Daoy (cell line): ENCODE measurements around the gene ADGRB3. TPM values are rescaled to one million over a fixed set of nuclear protein-coding genes. Genes with fewer than 3 reads are reported as not detected.

Experiments
- DNase-seq: peaks from one replicate; pipeline ENCODE4 v3.0.0-alpha.2; 2015; ENCODE audit warnings: low read depth
- total RNA-seq: library from RNA; depleted of rRNA; stranded (reverse); fragments of >200 nt; shearing (Covaris generic); gene quantifications from 2 replicates; pipeline ENCODE4 v1.2.3, GENCODE V29; 2014; rRNA removed

Gene ADGRB3
- total RNA-seq: under 0.01 TPM in 1 of 2 replicates, not detected in the other

DNA sequence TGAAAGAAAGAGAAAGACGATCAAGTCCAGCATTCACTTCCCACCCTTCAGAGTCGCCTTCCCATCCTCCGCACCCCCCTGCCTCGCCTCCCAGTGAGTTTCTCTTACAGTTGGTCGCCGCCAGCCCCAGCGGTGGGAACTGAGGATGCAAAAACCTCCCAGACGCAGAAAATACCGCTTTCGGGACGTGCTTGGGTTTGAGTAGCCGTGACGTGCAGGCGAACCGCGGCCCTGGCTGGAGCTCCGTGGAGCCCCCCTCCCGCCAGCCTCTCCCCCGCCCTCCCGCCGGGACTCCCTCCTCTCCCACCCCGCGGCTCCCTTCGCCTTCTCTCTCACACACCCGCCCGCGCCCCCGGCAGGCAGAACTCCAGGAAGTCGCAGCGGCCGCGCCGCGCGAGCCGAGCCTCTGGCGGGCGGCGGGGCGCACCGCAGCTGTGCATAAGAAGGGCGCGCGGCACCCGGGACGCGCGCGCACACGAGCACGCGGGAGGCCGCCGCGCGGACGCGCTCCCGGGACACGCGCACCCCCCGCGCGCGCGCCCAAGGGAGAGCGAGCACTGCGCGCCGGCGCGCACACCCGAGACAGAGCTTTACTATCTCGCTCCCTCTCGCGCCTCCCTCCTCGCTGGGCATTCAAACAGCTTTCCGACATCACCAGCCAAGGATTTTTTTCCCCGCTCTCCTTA lies at the start of gene ADGRB3:
Gene ADGRB3 (plus strand): TSS at position 557 of the 686 bp plus-strand sequence. CDS start 3,394 bp downstream, outside the sequence.
- DNase-seq: peak; percentile 65

GRCh38 chr6:68593558-68593957 lies 41.5 kb upstream of the ADGRB3 start:
- no peak for DNase-seq

DNA sequence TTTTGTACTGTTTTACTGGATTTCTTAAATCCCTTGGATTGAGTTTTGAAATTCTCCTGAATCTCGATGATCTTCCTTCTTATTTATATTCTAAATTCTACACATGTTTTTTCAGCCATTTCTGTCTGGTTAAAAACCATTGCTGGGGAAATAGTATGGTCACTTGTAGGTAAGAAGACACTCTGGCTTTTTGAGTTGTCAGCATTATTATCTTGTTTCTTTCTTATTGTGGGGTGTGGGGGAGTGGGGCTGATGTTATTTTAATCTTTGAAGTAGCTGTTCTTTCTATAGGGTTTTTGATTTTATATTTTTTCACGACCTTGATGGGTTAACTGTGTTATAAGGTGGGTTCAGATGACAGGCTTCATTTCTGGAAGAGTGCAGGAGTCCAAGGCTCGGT lies 37.4 kb upstream of the ADGRB3 start:
- no peak for DNase-seq

GRCh38 chr6:68615938-68616337 lies 19.1 kb upstream of the ADGRB3 start:
- no peak for DNase-seq

GRCh38 chr6:68625998-68626397 lies 9.1 kb upstream of the ADGRB3 start:
- DNase-seq: no peak

DNA sequence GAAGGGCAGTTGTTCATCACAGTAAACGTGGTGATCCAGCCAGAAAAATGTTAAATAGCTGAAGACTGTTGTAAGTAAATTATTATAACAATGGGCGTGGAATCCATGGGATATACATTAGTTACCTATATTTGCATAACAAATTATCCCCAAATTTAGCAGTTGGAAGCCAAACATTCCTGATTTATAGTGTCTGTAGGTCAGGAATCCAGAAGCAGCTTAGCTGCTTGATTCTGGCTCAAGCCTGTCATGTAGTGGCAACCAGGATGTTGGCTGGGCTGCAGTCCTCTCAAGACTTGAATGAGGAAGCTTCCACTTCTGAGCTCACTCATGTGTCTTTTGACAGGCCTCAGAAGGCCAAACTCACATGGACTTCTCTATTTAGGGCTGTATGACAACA lies 6.9 kb upstream of the ADGRB3 start:
- no peak for DNase-seq

DNA sequence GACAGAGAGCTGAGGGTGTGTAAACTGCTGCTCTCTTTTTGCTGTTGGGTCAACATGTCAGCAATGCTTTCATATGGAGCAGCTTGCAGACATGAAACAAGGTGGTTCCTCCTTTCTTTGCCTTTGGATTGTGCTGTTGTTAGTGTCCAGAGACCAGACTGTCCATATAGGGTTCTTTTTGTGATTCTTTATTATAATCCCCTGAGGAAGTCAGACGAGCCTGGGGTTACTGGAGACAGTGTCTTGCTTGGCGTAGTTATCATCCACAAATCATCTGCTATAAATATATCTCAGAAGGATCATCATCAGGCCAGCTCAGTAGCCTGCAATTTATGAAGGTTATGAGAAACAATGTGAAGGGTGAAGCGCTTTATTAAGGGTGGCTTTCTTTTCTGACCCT lies 2.3 kb upstream of the ADGRB3 start:
- no peak for DNase-seq

GRCh38 chr6:68633281-68633971 lies 1.7 kb upstream of the ADGRB3 start:
- DNase-seq: no peak

- no peak for DNase-seq
Observed at GRCh38 chr6:68633972-68634725, 933 bp upstream of the ADGRB3 start.

DNA sequence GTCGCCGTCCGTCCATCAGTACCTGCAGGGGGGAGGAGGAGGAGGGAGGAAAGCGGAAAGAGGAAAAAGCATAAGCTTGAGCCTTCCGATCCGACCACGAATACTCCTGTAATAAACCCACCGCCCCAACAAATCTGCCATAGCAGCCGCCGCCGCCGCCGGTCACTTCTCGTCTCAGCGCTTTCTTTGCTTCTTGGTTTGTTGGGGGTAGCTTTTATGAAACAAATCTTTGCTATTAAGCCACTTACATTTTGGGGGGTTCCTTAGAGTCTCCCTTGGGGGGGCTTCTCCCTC lies 277 bp downstream of the ADGRB3 start:
- DNase-seq: no peak

- no peak for DNase-seq
Observed at GRCh38 chr6:68635706-68636513, 828 bp downstream of the ADGRB3 start.

GRCh38 chr6:68636666-68637065 lies 1.6 kb downstream of the ADGRB3 start:
- DNase-seq: no peak

DNA sequence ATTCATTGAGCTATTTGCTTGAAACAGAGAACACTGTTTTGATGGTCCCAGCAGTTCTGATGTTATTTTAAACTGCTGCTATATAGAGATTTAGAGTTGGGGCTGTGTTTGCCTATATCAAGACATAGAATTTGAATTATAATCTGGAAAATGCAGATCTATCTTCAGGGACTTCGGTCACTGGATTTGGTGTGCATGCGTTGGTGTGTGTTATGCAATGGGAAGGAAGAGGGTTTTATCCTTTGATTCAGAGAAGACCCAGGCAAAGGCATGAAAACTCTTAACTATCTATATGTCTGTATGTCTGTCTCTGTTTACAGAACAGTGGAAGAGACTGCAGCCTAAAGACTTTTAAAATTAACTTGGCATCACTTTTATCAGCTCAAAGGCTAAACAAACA lies 2.0 kb downstream of the ADGRB3 start:
- DNase-seq: no peak

- DNase-seq: no peak
Observed at GRCh38 chr6:68637782-68638181, 2.7 kb downstream of the ADGRB3 start.

DNA sequence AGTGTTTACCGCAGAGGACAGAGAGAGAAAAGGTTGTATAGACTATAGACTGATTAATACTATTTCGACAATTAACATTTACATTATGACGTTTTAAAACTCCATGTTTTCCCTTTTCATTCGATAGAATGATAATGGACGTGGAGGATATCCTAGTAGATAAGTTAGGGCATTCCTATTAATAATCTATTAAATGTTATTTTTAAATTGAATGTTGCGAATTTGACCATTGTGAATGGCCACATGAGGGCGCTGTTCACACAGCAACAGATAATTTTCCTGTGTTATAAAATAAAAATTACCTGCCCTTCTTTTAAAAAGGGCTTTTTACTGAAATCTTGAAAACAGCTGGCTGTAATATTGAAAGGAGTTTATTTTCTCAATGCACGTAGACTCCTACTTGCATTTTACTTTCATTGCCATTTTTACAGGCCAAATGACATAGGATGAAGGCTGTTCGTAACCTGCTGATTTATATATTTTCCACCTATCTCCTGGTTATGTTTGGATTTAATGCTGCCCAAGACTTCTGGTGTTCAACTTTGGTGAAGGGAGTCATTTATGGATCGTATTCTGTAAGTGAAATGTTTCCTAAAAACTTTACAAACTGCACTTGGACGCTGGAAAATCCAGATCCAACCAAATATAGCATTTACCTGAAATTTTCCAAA lies 3.3 kb downstream of the ADGRB3 start:
- no peak for DNase-seq

GRCh38 chr6:68639211-68639610 lies 4.1 kb downstream of the ADGRB3 start:
- no peak for DNase-seq

- no peak for DNase-seq
Observed at GRCh38 chr6:68639826-68640490, 4.9 kb downstream of the ADGRB3 start.

DNA sequence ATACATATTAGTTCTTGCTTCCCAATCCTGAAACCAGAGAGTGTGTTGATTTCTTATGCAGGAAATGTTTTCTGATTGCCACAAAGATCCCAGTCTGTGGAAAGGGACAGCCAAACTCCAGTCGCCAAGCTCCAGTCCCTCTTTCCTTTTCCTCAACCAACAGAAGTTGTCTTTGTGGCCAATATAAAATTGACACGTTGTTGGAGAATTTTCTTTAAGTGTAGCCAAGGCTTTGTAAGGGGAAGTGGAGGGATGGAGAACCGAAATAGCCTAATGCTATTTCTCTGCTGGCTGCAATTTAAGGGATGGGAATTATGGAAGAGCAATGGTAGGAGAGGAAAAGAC lies 5.4 kb downstream of the ADGRB3 start:
- no peak for DNase-seq

DNA sequence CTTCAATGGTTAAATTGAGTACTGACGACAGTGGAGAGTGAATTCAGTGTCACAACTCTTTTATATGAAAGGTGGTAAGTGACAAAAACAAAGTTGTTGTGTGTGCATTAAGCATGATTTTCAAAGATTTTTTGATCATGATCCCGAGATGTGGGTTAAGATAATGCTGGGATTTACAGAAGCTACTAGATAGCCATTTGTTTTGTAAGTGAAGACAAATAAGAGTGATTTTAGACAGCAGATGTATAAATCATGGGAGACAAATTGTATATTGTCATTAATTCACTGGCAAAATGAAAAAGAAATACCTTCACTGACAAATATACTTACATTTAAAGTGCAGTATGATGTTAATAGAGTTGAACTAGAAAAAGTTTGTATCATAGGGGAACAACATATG lies 6.1 kb downstream of the ADGRB3 start:
- no peak for DNase-seq

DNA sequence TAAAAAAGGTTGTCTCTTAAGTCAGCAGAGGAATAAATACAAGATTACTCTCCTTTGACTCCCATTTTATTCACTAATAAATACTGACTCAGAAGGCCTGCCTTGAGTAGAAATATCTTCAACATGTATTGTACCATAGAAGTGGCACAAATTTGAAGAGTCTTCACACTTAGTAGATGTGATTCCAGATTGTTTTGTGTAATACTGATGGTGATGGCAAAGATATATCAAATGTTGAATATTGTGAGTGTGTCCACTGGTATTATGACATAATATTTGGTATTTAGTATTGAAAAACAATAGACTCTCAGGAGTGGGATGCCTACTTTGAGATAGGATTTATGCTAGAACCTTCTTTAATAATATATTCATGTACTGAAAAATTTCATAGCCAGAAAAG lies 7.0 kb downstream of the ADGRB3 start:
- no peak for DNase-seq

DNA sequence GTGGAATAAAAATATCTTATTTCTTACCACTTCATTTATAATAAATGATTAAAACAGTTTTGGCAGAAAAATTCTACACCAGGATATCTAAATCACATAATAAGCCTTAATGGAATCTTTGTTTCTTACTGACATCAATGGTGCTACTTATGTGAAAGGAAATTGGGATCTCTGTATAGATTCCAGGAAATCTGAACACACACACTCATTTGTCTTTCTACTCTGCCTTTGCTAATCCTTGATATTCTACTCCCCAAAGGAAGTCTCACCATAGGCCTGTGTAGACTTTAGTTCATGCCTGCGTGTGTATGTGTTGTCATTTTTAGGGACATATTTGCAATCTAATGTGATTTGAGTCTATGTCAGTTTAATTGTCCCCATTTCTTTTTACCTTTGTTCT lies 7.9 kb downstream of the ADGRB3 start:
- DNase-seq: no peak
